ENCODE measurements around the gene MEF2A. TPM values are rescaled to one million over a fixed set of nuclear protein-coding genes. Genes with fewer than 3 reads are reported as not detected.

MEF2A gene
- total RNA-seq, 1 experiment from 2014 or later = 29.6 TPM

DNA sequence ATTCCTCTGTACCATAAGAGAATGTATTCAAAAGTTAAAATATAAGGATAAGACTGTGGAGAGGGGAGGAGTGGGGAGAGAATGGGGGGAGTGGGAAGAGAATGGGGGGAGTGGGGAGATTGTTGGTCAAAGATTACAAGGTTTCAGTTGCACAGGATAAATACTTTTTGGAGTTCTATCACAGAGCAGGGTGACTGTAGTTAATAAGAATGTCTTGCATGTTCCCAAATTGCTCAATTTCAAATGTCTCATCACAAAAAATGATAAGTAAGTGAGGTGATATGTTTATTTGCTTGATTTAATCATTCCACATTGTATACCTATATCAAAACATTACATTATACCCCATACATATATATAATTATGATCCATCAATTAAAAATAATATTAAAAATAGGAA lies 23.0 kb upstream of the MEF2A start:
- TF ChIP-seq, protein P1, sequence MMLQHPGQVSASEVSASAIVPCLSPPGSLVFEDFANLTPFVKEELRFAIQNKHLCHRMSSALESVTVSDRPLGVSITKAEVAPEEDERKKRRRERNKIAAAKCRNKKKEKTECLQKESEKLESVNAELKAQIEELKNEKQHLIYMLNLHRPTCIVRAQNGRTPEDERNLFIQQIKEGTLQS (IDR thresholded peaks at IDR 0.05) = no peak
- TF ChIP-seq MAX (IDR thresholded peaks at IDR 0.05) (no peak), CEBPB (IDR thresholded peaks at IDR 0.05; ENCODE audit: low read depth) (no peak), EZH2phosphoT487 (IDR thresholded peaks at IDR 0.05; ENCODE audit: borderline replicate concordance) (no peak), ZFX (IDR thresholded peaks at IDR 0.05) (no peak), REST (IDR thresholded peaks at IDR 0.05; ENCODE audit: low read depth) (no peak), SRF (IDR thresholded peaks at IDR 0.05; ENCODE audit: low read depth) (no peak), CBX3 (IDR thresholded peaks at IDR 0.05; ENCODE audit: low read depth) (no peak), JUND (IDR thresholded peaks at IDR 0.05) (no peak), ZNF274 (IDR thresholded peaks at IDR 0.05; ENCODE audit: low read depth, low read length) (no peak), EGR1 (IDR thresholded peaks at IDR 0.05; ENCODE audit: low read depth) (no peak), POLR2AphosphoS5 (IDR thresholded peaks at IDR 0.05; ENCODE audit: low read depth, low read length) (no peak), YY1 (IDR thresholded peaks at IDR 0.05; ENCODE audit: extremely low read depth, insufficient replicate concordance, low read depth, low read length) (no peak)
- TF ChIP-seq, protein P2, sequence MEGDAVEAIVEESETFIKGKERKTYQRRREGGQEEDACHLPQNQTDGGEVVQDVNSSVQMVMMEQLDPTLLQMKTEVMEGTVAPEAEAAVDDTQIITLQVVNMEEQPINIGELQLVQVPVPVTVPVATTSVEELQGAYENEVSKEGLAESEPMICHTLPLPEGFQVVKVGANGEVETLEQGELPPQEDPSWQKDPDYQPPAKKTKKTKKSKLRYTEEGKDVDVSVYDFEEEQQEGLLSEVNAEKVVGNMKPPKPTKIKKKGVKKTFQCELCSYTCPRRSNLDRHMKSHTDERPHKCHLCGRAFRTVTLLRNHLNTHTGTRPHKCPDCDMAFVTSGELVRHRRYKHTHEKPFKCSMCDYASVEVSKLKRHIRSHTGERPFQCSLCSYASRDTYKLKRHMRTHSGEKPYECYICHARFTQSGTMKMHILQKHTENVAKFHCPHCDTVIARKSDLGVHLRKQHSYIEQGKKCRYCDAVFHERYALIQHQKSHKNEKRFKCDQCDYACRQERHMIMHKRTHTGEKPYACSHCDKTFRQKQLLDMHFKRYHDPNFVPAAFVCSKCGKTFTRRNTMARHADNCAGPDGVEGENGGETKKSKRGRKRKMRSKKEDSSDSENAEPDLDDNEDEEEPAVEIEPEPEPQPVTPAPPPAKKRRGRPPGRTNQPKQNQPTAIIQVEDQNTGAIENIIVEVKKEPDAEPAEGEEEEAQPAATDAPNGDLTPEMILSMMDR (IDR thresholded peaks at IDR 0.05 in 2 of 3, conservative IDR thresholded peaks at IDR 0.05 in 1 of 3; ENCODE audit: borderline replicate concordance in 1 of 3, insufficient read depth in 1 of 3, low read depth in 2 of 3, low read length in 2 of 3) = no peak
- ChIA-PET RAD21 (ENCODE audit: low non-redundant PET in 1 of 2, low total read pairs in 2 of 2, uncharacterized antibody in 2 of 2, unreplicated experiment in 2 of 2) (no interaction called here), CTCF (no interaction called here), POLR2A (no interaction called here)
- H3K27me3 ChIP-seq (ENCODE audit: insufficient read depth, low read length) = no peaks in the 10 kb centered on the region
- no peaks in the 10 kb centered on the region for H3K9me3 ChIP-seq (ENCODE audit: control insufficient read depth in 1 of 2, insufficient read depth in 1 of 2, low read depth in 1 of 2, low read length in 2 of 2)
- intact Hi-C loops (cut with micrococcal nuclease) = no loop called here
- H3K4me2 ChIP-seq (ENCODE audit: low read length) = no peak overlapping the region
- H4K20me1 ChIP-seq (ENCODE audit: insufficient read depth) = no peaks in the 10 kb centered on the region
- no peak overlapping the region for H3K9ac ChIP-seq (ENCODE audit: low read length)
- no peaks in the 10 kb centered on the region for H3K4me1 ChIP-seq (ENCODE audit: control insufficient read depth in 1 of 2, insufficient read depth in 2 of 2, low read length in 2 of 2)
- no peak for ATAC-seq
- no TSS peak for BruUV-seq (replicated peaks)
- no peak overlapping the region for H2AFZ ChIP-seq (ENCODE audit: low read depth, low read length, poor library complexity, severe bottlenecking)
- no peak for DNase-seq (ENCODE audit: low read depth, low spot score)
- H3K27ac ChIP-seq (ENCODE audit: low read depth, low read length) = no peak overlapping the region
- H3K79me2 ChIP-seq (ENCODE audit: insufficient read depth, low read length) = no peaks in the 10 kb centered on the region
- no peak overlapping the region for H3K4me3 ChIP-seq (replicated peaks in 1 of 2; ENCODE audit: low read depth in 1 of 2, low read length in 2 of 2)
- no peaks in the 10 kb centered on the region for H3K9me2 ChIP-seq (ENCODE audit: insufficient read depth)
- no peaks in the 10 kb centered on the region for H3K36me3 ChIP-seq (ENCODE audit: control insufficient read depth in 1 of 2, insufficient read depth in 2 of 2, low read length in 2 of 2)
